ENCODE results near the gene CPVL.

CPVL gene

GRCh38 chr7:29161231-29161630 lies 14.9 kb upstream of the CPVL start:
- no peak for TF ChIP-seq CTCF (IDR thresholded peaks at IDR 0.05; ENCODE audit: unreplicated experiment in 3 of 3)
- H3K27me3 Mint-ChIP-seq (ENCODE audit: low read depth) = no peaks in the 10 kb centered on the region
- H3K4me3 Mint-ChIP-seq = no peak overlapping the region
- H3K4me1 Mint-ChIP-seq = no peaks in the 10 kb centered on the region
- peaks cover 3% of the 10 kb centered on the region for H3K36me3 Mint-ChIP-seq (ENCODE audit: low read depth)
- peak overlapping the region in 1 of 3 experiments; percentile 3 for H3K27ac Mint-ChIP-seq
- H3K9me3 Mint-ChIP-seq = peaks cover 9% of the 10 kb centered on the region

GRCh38 chr7:29160080-29160479 lies 13.7 kb upstream of the CPVL start:
- TF ChIP-seq CTCF (IDR thresholded peaks at IDR 0.05; ENCODE audit: unreplicated experiment in 3 of 3) = no peak
- Mint-ChIP-seq H3K27ac (no peak overlapping the region), H3K27me3 (ENCODE audit: low read depth) (no peaks in the 10 kb centered on the region)

GRCh38 chr7:29158795-29159423 lies 12.6 kb upstream of the CPVL start:
- Mint-ChIP-seq H3K4me1 (no peaks in the 10 kb centered on the region), H3K4me3 (no peak overlapping the region)
- no peak for TF ChIP-seq CTCF (IDR thresholded peaks at IDR 0.05; ENCODE audit: unreplicated experiment in 3 of 3)

More at GRCh38 chr7:29160080-29160479, 13.7 kb upstream of the CPVL start:
- peaks cover 3% of the 10 kb centered on the region for H3K36me3 Mint-ChIP-seq (ENCODE audit: low read depth)
- H3K9me3 Mint-ChIP-seq = peaks cover 3% of the 10 kb centered on the region
- H3K4me3 Mint-ChIP-seq = no peak overlapping the region
- H3K4me1 Mint-ChIP-seq = no peaks in the 10 kb centered on the region

GRCh38 chr7:29156907-29157452 lies 10.6 kb upstream of the CPVL start:
- Mint-ChIP-seq H3K4me1 (no peaks in the 10 kb centered on the region), H3K9me3 (no peaks in the 10 kb centered on the region)

More at GRCh38 chr7:29158795-29159423, 12.6 kb upstream of the CPVL start:
- Mint-ChIP-seq H3K9me3 (no peaks in the 10 kb centered on the region), H3K36me3 (ENCODE audit: low read depth) (peaks cover 3% of the 10 kb centered on the region), H3K27ac (no peak overlapping the region), H3K27me3 (ENCODE audit: low read depth) (no peaks in the 10 kb centered on the region)

GRCh38 chr7:29154076-29154475 lies 7.7 kb upstream of the CPVL start:
- no peak for TF ChIP-seq CTCF (IDR thresholded peaks at IDR 0.05; ENCODE audit: unreplicated experiment in 3 of 3)
- no peaks in the 10 kb centered on the region for H3K9me3 Mint-ChIP-seq

More at GRCh38 chr7:29156907-29157452, 10.6 kb upstream of the CPVL start:
- Mint-ChIP-seq H3K27ac (no peak overlapping the region), H3K27me3 (ENCODE audit: low read depth) (no peaks in the 10 kb centered on the region), H3K4me3 (no peak overlapping the region), H3K36me3 (ENCODE audit: low read depth) (peaks cover 3% of the 10 kb centered on the region)
- TF ChIP-seq CTCF (IDR thresholded peaks at IDR 0.05; ENCODE audit: unreplicated experiment in 3 of 3) = peak in 1 of 3 experiments; percentile 11

GRCh38 chr7:29150856-29151255 lies 4.5 kb upstream of the CPVL start:
- no peak for TF ChIP-seq CTCF (IDR thresholded peaks at IDR 0.05; ENCODE audit: unreplicated experiment in 3 of 3)
- H3K4me3 Mint-ChIP-seq = no peak overlapping the region
- H3K4me1 Mint-ChIP-seq = peaks cover 19% of the 10 kb centered on the region
- peak overlapping the region in 1 of 3 experiments; percentile 83 for H3K27ac Mint-ChIP-seq
- no peaks in the 10 kb centered on the region for H3K9me3 Mint-ChIP-seq
- no peaks in the 10 kb centered on the region for H3K36me3 Mint-ChIP-seq (ENCODE audit: low read depth)
- H3K27me3 Mint-ChIP-seq (ENCODE audit: low read depth) = peaks cover 12% of the 10 kb centered on the region

More at GRCh38 chr7:29154076-29154475, 7.7 kb upstream of the CPVL start:
- Mint-ChIP-seq H3K27me3 (ENCODE audit: low read depth) (no peaks in the 10 kb centered on the region), H3K4me1 (no peaks in the 10 kb centered on the region), H3K4me3 (no peak overlapping the region), H3K27ac (no peak overlapping the region), H3K36me3 (ENCODE audit: low read depth) (no peaks in the 10 kb centered on the region)

Measured in nephron (organoid).